ENCODE measurements around the gene IQSEC1.

The IQSEC1 gene

DNA sequence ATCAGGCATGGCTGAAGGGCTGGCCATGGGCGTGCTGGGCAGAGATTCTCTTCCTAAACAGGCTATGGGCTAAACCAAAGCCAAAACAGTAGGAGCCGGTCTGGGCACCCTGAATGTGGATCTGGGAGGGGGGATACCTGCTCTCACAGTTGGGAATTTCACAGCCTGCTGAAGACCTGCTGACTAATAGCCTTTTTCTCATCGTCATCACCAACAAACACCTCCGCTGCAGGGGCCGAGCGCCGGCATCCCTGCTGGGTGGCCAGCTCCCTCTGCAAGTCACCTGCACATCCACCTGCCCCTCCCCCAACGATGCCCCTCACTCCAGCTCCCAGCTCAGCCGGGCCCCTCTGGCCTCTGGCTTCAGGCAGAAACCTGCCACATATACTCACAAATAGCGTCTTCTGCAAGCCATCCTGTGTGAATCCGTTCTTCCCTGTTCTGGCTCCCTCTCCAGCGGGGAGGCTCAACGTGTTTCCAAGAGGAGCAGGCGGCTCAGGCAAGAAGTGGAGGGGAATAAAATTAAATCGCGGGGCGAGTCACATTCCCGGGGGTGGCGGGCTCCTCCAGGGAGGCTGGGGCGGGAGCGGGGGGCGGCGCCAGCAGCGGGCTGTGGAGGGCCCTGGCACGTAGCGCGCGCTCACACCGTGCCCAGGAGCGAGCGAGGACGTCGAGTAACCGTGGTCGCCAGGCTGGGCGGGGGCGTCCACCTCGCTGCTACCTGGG lies 466 bp downstream of the IQSEC1 start:
- no peak for TF ChIP-seq SIN3A (IDR thresholded peaks at IDR 0.05; ENCODE audit: borderline replicate concordance, insufficient read depth, low read length)
- TF ChIP-seq FOXP2 (optimal IDR thresholded peaks at IDR 0.05; ENCODE audit: borderline replicate concordance, extremely low read depth, extremely low read length, insufficient read depth): no peak
- TF ChIP-seq, protein P1, sequence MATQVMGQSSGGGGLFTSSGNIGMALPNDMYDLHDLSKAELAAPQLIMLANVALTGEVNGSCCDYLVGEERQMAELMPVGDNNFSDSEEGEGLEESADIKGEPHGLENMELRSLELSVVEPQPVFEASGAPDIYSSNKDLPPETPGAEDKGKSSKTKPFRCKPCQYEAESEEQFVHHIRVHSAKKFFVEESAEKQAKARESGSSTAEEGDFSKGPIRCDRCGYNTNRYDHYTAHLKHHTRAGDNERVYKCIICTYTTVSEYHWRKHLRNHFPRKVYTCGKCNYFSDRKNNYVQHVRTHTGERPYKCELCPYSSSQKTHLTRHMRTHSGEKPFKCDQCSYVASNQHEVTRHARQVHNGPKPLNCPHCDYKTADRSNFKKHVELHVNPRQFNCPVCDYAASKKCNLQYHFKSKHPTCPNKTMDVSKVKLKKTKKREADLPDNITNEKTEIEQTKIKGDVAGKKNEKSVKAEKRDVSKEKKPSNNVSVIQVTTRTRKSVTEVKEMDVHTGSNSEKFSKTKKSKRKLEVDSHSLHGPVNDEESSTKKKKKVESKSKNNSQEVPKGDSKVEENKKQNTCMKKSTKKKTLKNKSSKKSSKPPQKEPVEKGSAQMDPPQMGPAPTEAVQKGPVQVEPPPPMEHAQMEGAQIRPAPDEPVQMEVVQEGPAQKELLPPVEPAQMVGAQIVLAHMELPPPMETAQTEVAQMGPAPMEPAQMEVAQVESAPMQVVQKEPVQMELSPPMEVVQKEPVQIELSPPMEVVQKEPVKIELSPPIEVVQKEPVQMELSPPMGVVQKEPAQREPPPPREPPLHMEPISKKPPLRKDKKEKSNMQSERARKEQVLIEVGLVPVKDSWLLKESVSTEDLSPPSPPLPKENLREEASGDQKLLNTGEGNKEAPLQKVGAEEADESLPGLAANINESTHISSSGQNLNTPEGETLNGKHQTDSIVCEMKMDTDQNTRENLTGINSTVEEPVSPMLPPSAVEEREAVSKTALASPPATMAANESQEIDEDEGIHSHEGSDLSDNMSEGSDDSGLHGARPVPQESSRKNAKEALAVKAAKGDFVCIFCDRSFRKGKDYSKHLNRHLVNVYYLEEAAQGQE (IDR thresholded peaks at IDR 0.05; ENCODE audit: insufficient read depth in 1 of 2, low read depth in 2 of 2, low read length in 2 of 2): no peak
- no peak for TF ChIP-seq POLR2AphosphoS5 (IDR thresholded peaks at IDR 0.05; ENCODE audit: low read depth, low read length)
- TF ChIP-seq TAF1 (IDR thresholded peaks at IDR 0.05; ENCODE audit: borderline replicate concordance, insufficient read depth, low read length): no peak

- no peak for TF ChIP-seq POLR2AphosphoS5 (IDR thresholded peaks at IDR 0.05; ENCODE audit: low read depth, low read length)
Observed at GRCh38 chr3:13072239-13072599, 1.0 kb downstream of the IQSEC1 start.

DNA sequence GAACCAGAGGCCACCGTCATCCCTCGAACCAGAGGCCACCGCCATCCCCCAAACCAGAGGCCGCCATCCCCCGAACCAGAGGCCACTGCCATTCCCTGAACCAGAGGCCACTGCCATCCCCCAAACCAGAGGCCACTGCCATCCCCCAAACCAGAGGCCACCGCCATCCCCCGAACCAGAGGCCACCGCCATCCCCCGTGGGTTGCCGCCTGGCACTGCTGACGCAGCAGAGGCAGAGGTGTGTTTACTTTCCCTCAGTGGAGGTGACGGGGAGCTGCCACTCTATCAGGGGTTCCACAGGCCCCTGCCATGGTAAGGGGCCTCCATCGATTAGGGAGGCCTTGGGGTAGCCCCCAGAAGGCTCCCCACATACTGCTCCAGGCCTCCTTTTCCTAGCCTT lies 1.5 kb downstream of the IQSEC1 start:
- no peak for TF ChIP-seq FOXP2 (optimal IDR thresholded peaks at IDR 0.05; ENCODE audit: borderline replicate concordance, extremely low read depth, extremely low read length, insufficient read depth)
- no peak for TF ChIP-seq TAF1 (IDR thresholded peaks at IDR 0.05; ENCODE audit: borderline replicate concordance, insufficient read depth, low read length)
- no peak for TF ChIP-seq POLR2AphosphoS5 (IDR thresholded peaks at IDR 0.05; ENCODE audit: low read depth, low read length)
- TF ChIP-seq, protein P1 (IDR thresholded peaks at IDR 0.05; ENCODE audit: insufficient read depth in 1 of 2, low read depth in 2 of 2, low read length in 2 of 2): no peak
- no peak for TF ChIP-seq SIN3A (IDR thresholded peaks at IDR 0.05; ENCODE audit: borderline replicate concordance, insufficient read depth, low read length)

- no peak for TF ChIP-seq SIN3A (IDR thresholded peaks at IDR 0.05; ENCODE audit: borderline replicate concordance, insufficient read depth, low read length)
- TF ChIP-seq FOXP2 (optimal IDR thresholded peaks at IDR 0.05; ENCODE audit: borderline replicate concordance, extremely low read depth, extremely low read length, insufficient read depth): no peak
- TF ChIP-seq, protein P1 (IDR thresholded peaks at IDR 0.05; ENCODE audit: insufficient read depth in 1 of 2, low read depth in 2 of 2, low read length in 2 of 2): no peak
- TF ChIP-seq TAF1 (IDR thresholded peaks at IDR 0.05; ENCODE audit: borderline replicate concordance, insufficient read depth, low read length): no peak
- TF ChIP-seq POLR2AphosphoS5 (IDR thresholded peaks at IDR 0.05; ENCODE audit: low read depth, low read length): no peak
Observed at GRCh38 chr3:13070391-13071070, 2.7 kb downstream of the IQSEC1 start.

DNA sequence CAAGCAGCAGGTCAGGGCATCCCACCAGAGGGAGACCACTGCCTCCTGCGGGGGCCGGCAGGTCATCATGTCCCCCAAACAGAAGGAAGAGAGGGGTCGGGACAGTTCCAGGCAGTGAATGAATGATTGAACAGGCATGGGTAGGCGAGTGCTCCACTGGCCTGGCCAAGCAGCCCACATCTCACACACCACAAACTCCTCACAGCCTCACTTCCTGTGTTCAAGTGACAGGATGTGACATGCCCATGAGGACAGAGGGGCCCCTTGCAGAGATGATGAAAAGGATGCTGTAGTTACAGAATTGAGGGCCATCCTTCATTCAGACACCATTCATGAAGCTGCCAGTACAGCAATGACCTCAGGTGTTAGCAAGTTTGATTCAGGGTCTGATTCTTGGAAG lies 3.7 kb downstream of the IQSEC1 start:
- TF ChIP-seq, protein P1 (IDR thresholded peaks at IDR 0.05; ENCODE audit: insufficient read depth in 1 of 2, low read depth in 2 of 2, low read length in 2 of 2): no peak
- TF ChIP-seq POLR2AphosphoS5 (IDR thresholded peaks at IDR 0.05; ENCODE audit: low read depth, low read length): no peak
- no peak for TF ChIP-seq TAF1 (IDR thresholded peaks at IDR 0.05; ENCODE audit: borderline replicate concordance, insufficient read depth, low read length)
- no peak for TF ChIP-seq FOXP2 (optimal IDR thresholded peaks at IDR 0.05; ENCODE audit: borderline replicate concordance, extremely low read depth, extremely low read length, insufficient read depth)
- no peak for TF ChIP-seq SIN3A (IDR thresholded peaks at IDR 0.05; ENCODE audit: borderline replicate concordance, insufficient read depth, low read length)
